Stimulated activated CD4-positive, alpha-beta T cell treated with anti-CD3 and anti-CD28 coated beads, Interleukin-12 subunit alpha, Interleukin-12 subunit beta, amount 100 ng/mL, for 48 hours (primary cell): ENCODE results near the gene MATN1.
A peak's percentile ranks its signal among the peaks of the same experiment; 100 is the strongest.

Experiments used
- DNase-seq, 3 donors: peaks; one replicate each; pipeline ENCODE4 v3.0.0-alpha.2; 2020; ENCODE audit warnings: low read depth in 2 of 3, low spot score in 1 of 3

The MATN1 gene

DNA sequence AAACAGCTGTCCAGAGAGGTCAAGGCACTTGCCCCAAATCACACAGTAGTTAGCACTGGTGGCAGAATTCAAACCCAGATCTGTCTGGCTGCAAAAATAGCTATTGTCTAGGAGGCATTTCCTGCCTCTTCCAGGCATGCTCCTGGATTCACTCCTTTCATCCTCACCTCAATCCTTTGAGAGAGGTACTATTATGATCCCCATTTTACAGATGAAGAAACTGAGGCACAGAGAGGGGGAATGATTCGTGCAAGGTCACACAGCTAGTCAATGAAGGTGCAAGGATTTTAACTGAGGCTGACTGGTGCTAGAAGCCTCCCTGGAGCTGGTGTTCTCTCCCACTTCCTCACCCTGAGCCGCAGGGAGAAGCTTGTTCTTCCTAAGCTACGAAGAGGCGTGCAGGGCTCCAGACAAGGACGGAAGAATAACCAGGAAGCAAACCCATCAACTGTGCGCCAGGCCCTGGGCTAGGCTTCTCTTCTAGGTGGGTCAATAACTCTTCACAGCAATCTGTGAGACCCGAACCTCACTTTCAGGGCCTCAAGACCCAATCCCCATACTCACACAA is 34.8 kb upstream of the MATN1 start:
- no peak for DNase-seq

DNA sequence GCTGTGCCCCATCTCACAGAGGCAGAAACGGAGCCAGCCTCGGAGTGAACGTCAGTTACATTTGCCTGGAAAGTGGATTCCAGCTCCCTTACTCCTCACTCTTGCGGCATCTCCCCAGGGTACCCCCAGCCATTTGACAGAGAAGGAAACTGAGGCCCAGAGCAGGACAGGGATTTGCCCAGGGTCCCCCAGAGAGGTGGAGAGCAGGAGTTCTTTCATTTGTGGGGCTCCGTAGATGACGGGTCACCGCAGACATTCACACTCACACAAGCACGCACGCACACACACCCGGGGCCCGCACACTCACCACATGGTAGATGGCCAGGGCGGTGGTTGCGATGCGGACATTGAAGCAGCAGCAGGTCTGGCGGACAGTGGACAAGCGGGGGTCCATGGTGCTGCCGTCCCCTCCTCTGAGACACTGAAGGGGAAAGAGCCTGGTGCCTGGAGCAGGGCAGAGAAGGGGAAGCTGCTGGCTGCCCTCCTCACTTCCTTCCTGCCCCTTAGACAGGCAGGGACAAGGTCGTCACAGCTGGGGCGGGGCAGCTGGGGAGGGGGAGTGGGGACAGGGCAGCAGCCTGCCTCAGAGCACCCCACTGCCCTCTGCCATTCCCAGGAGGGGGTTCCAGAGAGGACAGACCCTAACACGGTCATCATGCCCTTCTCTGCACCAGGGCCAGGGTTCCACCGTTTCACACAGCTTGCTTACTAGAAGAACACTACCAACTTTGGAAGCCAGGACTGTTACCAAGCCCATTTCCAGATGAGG is 34.2 kb upstream of the MATN1 start, which contains the start of gene LAPTM5:
TSS of gene LAPTM5 (minus strand) at position 423 of the 769 bp plus-strand sequence. CDS start at position 394, 29 bp downstream.
- DNase-seq = peak in 1 of 3 donors; percentile 35

DNA sequence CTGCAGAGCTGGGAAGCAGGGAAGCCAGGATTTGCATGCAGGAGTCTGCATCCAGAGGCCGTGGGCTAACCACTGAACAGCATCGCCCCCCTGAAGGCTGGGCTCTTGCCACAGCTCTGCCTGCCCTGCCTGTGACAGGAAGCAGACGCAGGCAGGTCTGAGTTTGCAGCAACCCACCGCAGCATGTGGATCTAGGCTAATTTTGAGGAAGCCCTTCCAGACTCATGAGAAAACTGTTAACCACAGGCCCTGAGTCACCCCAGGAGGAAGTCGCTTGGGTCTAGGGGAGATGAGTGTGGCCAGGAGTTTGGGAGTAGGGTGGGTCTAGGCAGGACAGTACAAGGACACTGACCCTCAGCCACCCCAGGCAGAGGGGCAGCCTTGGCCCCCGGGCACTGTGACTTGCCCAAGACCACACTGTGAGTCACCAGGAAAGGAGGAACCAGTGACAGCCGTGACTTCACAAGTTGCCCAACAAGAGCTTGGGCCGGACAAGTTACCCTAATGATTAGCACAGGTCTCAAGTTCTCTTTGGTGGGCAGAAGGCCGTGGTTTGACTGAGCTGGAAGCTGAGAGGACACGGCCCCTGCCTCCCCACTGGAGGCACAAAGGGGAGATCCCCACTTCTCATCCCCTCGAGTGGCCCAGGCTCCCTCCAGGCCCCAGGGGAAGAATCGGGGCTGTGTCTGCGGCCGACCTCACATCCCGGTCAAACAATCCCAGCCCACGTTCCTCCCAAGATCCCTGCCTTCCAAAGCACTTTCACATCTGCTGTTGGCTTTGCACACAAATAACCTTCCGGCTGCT is 33.4 kb upstream of the MATN1 start:
- DNase-seq = peak; percentile 53 to 64 (median 61)

DNA sequence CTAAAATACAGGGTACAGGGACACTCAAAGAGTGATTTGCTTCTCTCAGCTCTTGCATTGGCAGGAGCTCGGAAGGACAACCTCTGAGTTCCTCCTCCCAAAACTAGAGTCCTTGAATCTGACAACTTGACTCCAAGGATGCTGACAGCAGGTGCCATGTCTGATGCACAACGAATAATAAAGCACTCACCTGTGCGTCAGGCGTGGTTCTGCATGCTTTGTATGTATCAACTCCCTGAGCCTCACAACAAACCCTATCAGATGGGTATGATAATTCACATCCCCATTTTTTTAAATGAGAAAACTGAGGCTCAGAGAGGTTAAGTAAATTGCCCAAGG is 32.8 kb upstream of the MATN1 start:
- DNase-seq = no peak

- DNase-seq = no peak
These were observed 32.4 kb upstream of the MATN1 start for GRCh38 chr1:30755746-30756145.

DNA sequence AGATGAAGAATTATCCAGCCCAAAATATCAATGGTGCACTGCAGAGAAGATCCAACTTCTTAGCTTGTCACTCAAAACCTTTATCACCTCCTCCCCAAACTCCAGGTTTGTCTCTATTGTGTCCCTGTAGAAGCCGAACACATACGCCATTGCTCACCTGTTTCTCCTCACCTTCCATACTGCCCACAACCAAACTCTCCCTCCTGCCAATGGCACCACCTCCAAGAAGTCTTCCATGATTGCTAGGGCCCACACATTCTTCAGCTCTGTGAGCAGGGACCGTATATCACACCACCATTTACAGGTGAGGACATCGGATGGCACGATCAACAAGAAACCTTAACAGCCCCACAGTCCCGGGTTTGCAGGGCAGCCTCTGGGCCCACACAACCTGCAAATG is 31.9 kb upstream of the MATN1 start:
- no peak for DNase-seq

DNA sequence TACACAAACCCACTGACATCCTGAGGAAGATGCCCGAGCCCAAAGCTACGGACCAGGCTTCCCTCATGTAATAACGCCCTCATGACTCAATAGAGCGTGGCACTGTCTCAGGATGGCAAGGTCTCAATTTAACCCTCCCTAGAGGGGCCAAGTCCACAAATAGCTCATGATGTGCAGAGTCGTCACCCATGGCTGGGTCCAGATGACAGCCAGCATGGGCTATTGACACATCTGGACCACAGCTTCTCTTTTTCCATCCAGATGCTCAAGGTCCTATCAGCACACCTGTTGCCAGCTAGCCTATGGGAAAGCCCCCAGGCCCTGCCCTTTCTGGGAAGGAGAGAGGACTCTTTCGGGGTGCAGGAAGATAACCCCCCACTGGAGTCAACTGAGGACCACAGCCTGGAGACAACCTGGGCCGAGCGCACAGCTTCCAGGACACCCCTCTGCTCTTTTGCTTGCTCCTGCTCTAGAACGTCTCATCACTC is 31.3 kb upstream of the MATN1 start:
- no peak for DNase-seq

DNA sequence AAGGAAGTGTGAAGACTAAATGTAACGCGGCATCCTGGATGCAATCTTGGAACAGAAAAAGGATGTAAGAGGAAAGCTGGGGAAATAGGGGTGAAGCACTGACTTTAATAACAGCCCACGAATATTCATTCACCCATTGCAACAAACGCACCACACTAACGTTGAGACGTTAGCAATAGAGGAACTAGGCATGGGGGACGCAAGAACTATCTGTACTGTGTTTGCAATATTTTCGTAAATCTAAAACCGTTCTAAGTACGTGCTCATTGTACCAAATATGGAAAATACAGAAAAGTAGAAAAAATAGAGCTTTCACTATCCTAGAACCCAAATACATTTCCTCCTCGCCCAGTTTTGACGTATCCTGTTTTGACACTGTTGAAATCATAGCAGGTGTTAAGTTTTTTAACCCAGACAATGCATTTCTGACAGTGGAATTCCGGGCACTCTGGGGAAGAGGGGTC is 30.3 kb upstream of the MATN1 start:
- DNase-seq = no peak

- DNase-seq = no peak
These were observed 29.7 kb upstream of the MATN1 start for GRCh38 chr1:30753118-30753517.

DNA sequence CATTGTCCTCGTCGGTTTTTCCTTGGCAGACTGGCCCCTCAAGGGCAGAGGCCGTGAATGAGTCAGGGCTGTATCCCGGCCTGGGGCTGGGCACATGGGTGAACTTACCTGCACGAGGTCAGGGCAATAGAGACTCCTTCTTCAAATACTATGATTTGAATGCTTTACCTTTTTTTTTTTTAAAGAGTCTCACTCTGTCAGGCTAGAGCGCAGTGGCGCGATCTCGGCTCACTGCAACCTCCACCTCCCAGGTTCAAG is 29.2 kb upstream of the MATN1 start:
- DNase-seq = no peak

GRCh38 chr1:30751830-30752650 is 28.7 kb upstream of the MATN1 start:
- no peak for DNase-seq

- no peak for DNase-seq
These were observed 27.4 kb upstream of the MATN1 start for GRCh38 chr1:30750731-30751291.

DNA sequence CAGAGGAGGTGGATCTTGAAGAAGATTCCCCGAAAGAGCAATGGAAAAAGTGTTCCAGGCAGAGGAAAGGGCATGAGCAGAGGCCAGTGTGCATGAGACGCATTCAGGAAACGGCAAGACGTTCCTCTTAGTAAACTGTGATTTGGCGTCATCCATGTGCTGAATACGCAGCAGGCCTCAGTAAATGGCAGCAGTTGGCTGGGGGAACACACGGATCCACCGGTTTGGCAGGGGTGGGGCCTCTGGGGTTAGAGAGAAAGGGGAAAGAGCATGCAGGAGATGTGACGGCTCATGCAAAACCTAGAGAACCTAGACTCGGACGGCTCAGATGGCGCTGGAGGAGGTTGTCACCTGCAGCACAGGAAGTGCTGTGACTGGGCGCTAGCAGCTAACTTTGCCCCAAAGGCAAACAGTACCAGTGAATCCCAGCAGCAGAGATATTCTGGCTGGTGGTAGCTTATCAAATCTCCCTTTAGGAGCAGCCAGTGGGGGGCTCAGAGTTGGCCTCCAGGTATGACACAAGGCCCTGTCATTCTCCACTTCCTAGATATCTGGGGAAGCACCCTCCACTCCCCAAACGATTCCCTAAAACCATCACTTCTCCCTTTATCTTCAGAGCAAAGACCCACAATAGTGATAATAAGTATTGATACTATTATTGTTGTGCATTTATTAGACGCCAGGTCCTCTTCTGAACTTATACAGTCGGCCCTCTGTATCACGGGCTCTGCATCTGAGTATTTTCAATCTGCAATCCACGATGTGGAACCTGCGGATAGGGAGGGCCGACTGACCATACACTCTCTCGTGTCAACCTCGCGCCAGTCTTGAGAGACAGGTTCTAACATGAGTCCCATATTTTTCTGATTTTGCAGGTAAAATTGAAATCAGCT is 26.6 kb upstream of the MATN1 start:
- DNase-seq = no peak

- DNase-seq = no peak
These were observed 25.5 kb upstream of the MATN1 start for GRCh38 chr1:30748699-30749401.

GRCh38 chr1:30748098-30748698 is 24.8 kb upstream of the MATN1 start:
- DNase-seq = no peak

DNA sequence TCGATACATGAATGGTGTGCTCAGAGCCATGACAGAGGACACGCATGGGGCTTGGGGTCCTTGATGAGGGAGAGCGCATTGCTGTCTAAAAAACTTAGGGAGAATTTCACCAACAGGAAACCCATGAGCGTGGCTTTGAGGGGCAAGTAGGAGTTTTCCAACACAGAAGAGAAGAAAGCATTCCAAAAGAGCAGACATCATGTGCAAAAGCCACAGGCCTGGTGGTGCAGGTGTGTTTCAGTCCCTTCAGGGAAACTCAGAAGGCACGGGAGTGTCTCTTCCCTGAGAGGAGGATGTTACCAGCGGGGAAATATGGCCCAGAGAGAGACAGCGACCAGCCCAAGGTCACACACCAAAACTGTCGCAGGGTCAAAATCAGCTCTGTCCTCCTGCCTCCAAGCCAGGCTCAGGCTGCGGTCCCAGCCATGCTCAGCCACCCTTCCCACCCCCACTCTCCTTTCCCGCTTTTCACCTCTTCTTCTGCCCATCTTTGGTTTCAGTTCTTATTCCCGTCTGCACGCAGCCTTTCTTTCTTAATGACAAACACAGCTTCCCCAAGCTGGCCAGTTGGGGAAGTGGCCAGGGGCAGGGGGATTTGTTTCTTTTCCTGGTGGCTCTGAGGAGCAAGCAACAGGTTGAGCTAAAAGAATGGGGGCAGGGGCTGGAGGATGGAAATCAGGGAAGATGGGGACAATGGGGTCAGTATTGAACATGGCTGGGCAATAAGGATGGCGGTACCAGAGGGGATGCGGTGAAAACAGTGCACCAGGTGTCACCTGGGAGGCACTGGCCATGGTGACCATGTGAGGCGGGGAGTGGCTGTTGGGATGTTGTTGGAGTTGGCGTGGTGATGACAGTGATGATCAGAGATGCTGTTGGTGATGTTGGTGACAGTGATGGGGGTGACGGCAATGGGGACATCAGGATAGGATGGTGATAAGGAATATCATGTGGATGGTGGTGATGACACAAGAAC is 23.9 kb upstream of the MATN1 start:
- DNase-seq = no peak

DNA sequence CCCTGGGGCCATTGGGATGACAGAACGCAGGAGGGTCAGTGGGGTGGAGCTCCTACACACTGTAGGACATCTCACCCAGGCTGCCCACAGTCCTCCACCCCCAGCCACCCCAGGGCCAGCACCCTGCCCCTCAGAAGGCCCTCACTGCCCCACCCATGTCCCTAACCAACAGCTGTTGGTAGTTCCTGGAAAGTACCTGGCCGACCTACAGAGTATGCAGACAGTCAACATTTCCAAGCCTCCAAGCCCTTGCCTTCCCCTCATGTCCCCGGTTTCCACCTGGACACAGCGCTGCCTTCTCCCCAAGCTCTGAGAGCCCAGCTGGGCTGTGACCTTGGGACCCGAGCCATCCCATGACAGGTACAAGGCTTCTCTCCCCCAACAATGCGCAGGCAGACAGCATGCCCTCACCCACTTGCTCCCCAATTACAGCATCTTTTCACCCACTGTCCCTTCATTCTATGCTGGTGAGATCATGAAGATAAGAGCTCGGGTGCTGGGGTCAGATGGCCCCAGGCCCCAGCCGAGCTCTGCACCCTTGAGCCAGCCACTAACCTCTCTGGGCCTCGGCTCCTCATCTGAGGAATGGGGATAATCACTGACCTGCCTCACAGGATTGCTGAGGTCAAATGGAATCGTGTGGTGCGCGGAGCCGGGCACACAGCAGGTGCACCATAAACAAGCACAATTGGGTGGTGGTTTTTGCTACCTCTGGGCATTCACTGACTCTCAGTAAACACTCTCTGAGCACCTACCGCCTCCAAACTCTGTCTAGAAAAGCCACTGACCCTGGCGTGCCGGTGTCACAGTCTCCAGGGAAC is 23.0 kb upstream of the MATN1 start:
- DNase-seq = no peak
